Ammon's horn (tissue), 1 donor: ENCODE measurements around the gene CARD14.

ENCODE experiments used
- DNase-seq: peaks from one replicate; pipeline ENCODE4 v3.0.0-alpha.2; 2016; ENCODE audit warnings: low spot score

Gene CARD14

DNA sequence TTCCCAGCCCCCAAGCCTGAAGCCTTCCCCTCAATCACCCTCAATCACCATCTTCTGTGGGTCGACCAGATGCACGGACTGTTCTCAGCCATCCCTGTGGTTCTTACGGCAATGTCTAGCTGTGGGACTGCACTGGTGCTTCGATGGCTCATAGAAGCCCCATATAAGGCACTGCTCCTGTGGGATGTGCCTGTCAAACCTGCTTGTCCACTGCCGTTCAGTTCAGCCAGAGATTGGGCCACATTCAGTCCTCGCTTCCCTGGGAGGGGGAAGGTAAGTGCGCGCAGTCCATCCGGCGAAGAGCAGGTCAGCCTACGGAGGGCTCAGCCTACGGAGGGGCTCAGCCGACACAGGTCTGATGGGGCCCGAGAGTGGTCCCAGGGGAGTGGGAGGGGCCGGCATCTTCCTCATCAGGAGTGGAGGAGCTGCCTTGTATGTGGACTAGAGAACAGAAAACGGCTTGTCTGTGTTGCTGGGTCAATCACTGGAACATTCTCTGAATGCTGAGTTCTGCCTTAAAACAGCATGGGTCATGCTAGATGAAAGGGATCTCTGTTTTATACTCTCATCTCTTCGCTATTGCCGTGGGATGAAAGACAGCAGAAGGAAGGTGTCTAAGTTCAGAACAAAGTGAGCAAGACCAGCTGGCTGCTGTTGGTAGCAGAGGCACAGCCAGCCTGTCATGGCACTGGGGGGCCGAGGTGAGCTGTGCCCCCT lies at the start of gene CARD14:
Gene CARD14 (plus strand): TSS at position 247 of the 717 bp plus-strand sequence. CDS start 11,409 bp downstream, outside the sequence.
- no peak for DNase-seq

DNA sequence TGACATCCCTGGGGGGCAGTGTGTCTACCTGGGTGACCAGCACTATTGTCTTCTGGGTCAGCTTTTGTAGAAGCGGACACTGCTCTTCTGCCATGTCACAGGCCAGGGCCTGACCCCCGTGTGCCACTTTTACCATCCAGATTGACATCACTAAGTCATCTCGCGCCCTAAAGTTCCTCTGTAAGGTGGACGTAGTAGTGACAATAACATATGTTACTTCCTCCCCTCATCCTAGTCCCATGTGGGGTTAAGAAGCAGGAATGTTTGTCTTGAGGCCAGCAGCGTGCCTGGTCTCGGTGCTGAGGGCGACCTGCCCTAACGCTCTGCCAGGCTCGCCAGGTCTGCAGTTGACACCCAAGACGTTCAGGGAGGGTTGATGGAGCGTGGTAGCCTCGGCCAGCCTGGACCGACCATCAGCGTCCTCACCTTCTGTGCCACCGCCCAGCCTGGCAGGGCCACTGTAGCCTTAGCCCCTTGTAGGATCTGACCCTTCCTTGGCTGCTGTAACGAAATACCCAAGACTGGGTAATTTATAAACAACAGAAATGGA lies 47.7 kb upstream of the CARD14 start:
- no peak for DNase-seq

DNA sequence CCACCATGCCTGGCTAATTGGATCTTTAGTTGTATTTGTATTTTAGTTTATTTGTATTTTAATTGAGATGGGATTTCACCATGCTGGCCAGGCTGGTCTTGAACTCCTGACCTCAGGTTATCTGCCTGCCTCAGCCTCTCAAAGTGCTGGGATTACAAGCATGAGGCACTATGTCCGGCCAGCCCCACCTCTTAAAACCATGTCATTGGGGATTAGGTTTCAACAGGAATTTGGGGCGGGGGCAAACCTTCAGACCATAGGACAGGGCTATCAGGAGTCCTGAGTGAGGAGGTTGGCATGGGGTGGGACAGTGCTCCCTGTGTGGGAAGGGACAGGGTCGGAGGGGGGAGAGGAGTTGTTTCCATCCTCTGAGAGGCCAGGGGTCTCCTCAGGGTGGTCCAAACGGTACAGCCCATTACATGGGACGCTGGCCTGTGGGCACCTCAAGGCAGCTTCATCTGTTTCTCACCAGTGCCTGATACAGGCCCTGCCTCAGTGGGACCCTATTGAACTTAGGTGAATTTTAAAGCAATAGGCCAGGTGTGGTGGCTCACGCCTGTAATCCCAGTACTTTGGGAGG lies 46.8 kb upstream of the CARD14 start:
- DNase-seq: no peak

DNA sequence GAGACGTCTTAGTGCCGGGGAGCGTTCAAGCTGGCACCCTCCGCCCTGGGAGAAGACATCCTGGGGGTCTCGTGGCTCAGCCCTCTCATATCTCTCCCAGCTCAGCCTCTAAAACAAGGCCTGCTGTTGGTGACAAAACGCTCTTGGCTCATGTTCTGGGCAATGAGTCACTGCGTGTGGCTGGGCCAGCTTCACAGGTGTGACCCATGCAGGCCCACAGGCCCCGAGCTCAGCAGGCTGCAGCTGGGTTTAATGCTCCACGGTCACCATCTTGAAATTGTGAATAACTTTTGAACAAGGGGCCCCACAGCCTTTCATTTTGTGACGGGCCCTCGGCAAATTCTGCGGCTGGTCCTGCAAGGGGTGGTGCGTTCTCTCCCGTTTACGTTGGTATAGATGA lies 46.0 kb upstream of the CARD14 start:
- DNase-seq: no peak

DNA sequence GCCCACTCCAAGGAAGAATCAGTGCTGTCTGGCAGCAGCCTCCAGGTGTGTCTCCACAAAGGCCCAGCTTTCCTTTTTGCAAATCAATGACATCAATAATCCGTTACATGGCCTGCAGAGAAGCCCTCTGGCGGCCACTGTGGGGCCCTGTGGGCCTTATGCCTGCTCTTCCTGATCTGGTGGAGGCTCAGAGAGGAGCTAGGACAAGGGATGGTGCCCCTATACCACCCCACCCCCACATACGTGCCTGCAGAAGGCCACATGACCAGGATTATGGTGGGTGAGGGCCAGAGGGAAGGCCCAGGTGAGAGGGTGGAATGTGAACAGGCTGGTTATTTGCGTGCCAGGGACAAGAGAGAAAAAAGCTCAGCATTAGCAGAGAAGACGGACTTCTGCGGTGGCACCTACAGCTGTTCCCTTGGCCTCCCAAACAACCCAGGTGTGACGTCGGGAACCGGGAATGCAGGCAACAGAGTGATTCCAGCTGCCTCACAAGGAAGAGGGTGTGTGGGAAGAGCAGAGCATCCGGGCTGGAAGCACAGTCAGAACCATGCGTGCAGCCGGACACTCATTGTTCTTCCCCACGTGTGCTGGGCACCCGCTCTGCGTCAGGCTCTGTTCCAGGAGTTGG lies 45.4 kb upstream of the CARD14 start:
- no peak for DNase-seq

DNA sequence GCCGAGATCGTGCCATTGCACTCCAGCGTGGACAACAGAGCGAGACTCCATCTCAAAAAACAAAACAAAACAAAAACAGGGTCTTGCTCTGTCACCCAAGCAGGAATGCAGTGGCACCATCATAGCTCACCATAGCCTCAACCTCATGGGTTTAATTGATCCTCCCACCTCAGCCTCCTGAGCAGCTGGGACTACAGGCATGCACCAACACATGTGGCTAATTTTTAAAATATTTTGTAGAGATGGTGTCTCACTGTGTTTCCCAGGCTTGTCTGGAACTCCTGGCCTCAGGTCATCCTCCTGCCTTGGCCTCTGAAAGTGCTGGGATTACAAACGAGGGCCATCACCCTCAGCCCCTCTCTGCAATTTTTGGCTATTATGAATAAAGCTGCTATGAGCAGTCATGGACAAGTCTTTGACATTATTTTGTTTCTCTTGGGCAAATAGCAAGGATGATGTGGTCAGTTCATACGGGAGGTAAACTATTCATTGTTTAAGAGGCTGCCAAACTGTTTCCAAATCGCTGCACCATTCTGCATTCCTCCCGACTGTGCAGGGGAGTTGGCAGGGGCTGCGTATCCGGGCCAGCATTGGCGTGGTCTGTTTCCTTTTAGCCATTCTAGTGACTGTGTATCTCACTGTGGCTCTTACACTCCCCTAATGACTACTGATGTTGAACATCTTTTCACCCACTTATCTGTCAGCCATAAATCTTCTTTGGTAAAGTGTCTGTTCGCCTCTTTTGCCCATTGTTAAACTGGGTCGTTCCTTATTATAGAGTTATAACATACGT lies 44.0 kb upstream of the CARD14 start:
- DNase-seq: no peak

DNA sequence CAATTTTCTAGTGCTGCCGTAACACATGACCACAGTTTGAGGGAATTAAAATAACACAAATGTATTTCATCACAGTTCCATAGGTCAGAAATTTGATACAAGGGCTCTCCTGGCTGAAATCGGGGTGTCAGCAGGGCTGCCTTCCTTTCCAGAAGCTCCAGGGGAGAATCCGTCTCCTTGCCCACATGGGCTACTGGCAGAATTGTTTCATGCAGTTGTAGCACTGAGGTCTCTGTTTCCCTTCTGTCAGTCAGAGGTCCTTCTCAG lies 43.4 kb upstream of the CARD14 start:
- no peak for DNase-seq

DNA sequence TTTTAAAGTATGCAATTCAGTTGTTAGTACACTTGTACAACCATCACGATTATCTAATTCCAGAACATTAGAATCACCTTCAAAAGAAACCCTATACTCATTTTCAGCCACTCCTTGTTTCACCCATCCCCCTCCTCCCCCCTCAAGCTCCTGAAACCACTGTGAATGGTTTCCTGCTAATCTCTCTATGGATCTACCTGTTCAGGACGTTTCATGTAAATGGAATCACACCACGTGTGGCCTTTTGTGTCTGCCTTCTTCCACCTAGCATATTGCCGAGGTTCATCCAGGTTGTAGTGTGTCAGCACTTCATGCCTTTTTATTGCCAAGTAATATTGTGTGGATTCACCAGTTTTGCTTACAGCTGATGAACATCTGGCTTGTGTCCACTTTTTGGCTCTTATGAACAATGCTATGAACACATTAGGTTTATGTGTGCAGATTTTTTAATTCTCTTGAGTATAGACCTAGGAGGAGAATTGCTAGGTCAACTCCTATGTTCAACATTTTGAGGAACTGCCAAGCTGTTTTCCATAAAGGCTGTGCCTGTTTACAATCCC lies 40.7 kb upstream of the CARD14 start:
- DNase-seq: no peak

DNA sequence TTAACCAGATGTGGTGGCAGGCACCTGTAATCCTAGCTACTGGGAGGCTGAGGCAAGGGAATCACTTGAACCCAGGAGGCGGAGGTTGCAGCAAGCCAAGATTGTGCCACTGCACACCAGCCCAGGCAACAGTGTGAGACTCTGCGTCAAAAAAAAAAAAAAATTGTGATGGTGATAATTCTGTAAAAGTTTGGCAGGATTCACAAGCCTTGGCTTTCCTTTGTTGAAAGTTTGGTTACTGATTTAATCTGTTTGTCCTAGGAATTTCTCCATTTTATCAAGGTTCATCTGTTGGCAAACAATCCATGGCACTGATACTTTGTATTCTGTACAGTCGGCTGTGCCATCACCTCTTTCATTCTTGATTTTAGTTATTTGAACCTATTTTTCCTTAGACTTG lies 38.8 kb upstream of the CARD14 start:
- DNase-seq: no peak

DNA sequence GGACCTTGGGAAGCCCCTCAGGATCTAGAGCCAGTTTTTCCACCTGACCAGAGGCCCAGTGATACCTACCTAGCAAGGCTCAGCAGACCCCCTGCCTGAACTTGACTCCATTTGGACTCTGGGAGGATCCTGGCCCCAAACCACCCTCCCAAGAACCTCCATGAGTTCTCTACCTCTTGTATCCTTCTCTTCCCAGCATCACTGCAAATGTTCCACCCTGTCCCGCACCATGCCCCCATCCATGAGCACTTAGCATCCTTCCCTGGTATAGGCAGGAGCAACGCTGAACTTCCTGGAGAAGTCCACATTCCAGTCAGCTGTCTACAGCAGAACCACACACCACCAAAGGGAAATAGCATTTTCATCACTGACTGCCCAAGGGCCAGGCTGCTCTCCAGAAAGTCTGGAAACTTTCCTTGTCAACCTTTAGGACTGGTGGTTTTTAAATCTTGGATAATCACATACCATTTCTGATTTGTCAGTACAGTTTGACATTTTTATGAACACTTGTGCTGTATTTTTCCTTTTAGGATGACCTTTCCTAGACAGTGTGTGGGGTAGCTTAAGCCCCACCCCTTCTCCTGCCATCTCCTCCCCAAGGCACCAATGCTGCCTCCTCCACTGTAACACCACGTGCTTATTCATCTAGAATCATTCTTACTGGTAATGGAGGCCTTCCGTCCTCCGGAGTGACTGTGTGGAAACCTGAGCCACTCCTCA lies 36.8 kb upstream of the CARD14 start:
- no peak for DNase-seq

DNA sequence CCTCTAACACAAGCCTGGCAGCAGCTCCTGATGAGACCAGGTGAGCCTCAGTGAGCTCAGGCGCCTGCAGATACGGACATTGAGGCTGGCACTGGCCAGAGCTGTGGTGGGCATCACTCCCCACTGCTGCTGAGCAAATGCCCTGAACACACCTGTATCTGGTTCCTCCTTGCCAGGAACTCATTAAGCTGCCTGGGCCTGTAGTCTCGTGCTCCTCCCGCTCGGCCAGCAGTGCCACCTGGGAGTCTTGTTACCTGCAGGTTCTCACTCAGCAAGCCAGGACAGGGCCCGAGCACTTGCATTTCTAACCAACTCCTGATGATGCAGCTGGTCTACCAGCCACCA lies 36.2 kb upstream of the CARD14 start:
- DNase-seq: no peak

DNA sequence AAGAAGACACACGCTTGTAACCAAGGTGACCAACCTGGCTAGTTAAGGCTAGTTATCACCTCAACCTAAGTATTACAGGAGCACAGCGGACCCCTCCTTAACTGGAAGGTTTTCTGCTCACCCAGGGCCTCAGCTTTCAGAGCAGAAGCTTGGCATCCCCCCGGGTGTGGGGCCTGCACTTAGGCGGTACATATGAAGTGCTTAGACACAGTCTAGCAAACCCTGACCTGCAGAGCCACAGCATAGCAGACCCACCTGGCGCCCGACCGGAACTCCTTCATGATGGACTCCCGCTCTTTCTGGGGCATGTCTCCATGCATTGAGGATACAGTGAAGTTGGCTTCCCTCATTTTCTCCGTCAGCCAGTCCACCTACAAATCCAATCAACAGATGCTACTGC lies 32.7 kb upstream of the CARD14 start:
- DNase-seq: no peak

DNA sequence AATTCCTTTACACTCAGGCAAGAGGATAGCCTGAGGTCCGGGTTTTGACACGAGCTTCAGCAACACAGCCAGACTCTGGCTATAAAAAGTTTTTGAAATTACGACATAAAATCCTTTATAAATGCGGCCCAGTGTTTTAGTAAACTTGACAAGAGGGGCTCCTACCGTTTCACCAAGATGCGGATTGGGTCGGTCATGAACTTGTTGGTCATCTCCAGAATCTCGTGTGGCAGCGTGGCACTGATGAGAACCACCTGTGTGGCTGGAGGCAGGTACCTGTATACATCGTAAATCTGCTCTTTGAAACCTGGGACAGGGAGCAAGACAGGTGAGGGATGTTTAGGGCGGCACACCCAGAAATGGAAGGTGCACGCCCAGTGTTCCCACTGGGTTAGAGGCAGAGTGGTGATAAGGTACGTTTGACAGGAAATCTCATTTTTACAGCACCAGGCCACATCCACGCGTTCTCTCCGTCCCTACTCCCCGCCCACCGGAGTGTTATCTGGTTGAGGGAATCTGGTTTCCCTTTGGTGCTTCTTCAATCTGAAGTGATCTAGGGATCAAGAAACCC lies 30.9 kb upstream of the CARD14 start:
- no peak for DNase-seq

DNA sequence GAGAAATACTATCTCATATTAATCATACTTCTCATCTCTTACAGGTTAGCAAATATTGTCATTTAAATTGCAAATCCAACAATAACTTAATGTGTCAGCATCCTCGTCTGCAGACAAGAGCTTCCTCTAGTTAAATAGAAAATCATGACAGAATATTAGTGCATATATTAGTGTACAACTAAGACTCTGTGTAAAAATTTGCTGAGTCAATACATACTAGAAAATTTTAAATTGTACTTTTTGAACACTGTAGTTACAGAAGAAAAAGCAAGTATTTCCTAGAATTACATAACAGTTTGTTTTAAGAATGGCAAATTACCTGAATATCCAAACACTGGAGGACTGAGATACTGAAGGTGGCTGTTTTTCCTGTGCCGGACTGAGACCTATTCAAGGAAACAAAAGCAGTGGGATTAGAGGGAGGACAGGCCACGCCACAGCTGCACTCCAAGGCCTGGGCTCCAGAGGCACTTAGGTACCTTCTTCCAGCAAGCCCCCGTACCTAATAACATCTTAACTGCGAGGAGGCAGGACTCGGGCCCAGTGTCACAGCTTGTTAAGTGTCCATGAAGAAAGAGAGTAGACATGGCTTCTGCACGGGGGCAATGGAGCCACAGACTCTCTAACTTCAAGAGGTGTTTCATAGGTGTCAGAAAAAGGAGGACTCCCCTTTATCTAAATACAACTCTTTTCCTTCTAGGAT lies 28.2 kb upstream of the CARD14 start:
- no peak for DNase-seq

DNA sequence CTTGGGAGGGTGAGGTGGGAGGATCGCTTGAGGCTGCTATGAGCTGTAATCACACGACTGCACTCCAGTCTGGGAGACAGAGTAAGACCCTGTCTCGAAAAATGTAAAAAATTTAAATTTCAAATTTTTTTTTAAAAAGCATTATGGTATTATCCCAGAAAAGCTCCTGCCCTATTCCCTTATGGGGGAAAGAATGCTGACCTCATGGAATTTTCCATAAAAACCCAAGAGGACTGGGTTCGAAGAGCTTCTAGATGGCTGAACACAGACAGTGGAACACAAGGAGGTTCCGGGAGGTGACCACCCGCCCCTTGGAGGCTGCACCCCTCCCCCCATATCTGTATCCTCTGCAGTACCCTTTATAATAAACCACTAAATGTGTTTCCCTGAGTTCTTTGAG lies 26.9 kb upstream of the CARD14 start:
- DNase-seq: no peak

DNA sequence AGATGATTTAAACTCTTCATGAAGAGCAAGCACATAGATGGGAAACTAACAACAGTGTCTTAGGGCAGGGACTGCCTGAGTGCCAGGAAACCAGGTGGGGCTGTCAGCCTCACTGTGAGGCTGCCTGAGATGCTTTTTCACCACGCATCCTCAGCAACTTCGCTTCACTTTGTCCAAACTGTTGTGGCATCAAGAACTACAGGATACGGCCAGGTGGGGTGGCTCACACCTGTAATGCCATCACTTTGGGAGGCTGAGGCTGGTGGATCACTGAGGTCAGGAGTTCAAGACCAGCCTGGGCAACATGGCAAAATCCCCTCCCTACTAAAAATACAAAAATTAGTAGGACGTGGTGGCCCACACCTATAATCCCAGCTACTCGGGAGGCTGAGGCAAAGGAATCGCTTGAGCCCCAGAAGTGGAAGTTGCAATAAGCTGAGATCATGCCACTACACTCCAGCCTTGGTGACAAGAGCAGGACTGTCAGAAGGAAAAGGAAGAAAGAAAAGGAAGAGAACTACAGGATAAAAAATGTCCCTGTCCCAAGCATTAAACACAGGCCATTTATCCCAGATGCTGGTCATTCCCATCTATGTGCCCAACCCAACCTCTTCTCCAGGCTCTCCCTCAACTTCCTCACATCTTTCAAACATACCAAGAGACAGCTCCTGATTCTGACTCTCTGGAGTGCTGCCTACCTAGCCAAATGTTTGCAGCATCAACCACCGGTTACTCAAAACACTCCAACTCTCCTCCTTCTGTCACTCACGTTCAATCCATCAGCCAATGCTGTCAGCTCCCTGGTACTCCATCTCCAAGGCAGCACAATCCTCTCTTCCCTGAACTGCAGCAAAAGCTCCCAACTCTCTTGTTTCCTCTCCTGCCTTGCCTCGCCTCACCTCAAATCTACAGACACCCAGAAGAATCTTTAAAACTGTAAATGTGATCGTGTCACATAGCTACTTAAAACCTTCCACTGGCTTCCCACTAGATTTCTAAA lies 24.5 kb upstream of the CARD14 start:
- no peak for DNase-seq

DNA sequence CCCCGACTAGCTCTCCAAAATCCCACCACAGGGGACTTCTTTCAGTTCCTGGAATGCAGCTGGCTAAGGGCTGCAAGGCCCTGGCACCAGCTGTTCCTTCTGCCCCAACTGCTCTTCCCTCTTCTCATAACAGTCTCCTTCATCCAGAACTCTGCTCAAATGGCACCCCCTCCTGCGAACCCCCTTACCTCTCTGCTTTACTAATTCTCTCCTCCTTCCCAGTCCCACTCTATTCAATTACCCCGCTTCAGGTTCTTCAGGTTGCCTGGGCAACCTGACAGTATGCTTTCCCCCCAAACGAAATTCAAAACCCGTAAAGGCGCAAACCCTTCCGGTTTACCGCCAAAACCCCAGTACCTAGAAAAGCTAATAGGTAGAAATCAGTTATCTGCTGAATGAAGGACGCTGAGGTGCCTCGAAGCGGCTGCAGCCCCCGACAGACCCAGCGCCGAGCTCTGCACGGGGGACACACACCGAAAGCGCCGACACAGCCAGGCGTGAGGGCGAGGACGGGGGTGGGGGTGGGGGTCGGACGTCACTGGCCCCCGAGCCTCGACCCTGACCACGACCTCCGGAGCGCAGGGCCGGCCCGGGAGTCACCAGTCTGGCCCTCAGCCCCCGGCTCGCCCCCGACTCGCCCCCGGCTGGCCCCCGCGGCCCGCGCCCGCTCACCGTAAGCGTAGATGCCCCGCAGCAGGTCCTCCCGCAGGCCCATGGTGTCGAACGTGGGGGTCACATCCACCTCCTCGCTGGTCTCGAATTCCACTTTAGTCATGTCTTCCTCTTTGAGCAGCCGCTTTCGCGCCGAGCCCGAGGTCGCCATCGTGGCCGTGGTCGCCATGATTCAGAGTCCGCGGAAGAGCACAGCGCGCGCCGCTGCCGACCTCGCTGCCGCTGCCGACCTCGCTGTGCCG lies 23.5 kb upstream of the CARD14 start:
- DNase-seq: peak; percentile 19

DNA sequence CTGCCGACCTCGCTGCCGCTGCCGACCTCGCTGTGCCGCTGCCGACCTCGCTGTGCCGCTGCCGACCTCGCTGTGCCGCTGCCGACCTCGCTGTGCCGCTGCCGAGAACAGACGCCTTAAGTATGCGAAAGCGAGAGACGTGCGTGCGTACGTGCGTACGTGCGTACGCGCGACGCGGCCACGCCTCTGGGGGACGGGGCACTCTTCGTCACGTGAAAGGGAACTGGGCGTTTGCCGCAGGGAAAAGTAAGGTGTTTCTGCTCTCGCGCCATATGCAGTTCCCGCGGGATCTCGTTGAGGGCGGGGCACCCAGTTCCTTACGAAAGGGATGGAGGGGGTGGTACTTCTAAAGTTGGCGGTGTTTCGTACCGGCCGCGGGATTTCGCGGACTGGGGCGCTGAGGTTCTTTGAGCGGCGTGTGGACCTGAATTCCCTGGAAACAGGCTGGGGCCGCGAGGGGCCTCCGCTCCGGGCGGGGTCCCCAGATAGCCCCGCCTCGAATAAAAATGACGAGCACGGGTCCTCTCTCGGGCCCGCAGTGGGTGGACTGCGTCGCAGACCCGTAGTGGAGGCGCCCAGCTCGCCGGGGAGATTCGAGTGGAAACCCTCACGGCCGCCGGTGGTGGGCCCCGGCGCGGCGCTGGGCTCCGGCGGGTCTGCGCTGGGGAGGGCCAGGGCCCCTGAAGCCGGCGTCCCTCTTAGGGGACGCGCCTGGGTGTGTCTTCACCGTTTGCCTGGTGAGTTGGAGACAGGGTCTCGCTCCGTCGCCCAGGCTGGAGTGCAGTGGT lies 22.6 kb upstream of the CARD14 start, which contains the start of gene EIF4A3:
Gene EIF4A3 (minus strand): TSS at position 94 of the 788 bp plus-strand sequence. CDS start 167 bp downstream, outside the sequence.
- peak; percentile 99 for DNase-seq
